ENCODE results near the gene ORC3. TPM values are rescaled to one million over a fixed set of nuclear protein-coding genes. Genes with fewer than 3 reads are reported as not detected.
"Not testable (repeated sequence)": the region's sequence is repeated elsewhere in the genome, so short reads cannot be mapped to it uniquely, and the experiment has no call there.

The ORC3 gene
- total RNA-seq, 1 experiment from 2014 or later = 32.7 TPM

GRCh38 chr6:87600576-87600975 lies 10.6 kb downstream of the ORC3 start:
- CTCF ChIA-PET = no interaction called here
- intact Hi-C loops (cut with micrococcal nuclease; ENCODE audit: unreplicated experiment) = no loop called here
- BruUV-seq (replicated peaks) = no TSS peak
- no peak for TF ChIP-seq CTCF (IDR thresholded peaks at IDR 0.05; ENCODE audit: unreplicated experiment)
- no peaks in the 10 kb centered on the region for H3K27me3 Mint-ChIP-seq (ENCODE audit: unreplicated experiment)
- no peak overlapping the region for H3K27ac Mint-ChIP-seq (ENCODE audit: unreplicated experiment)
- no peak for DNase-seq
- H3K9me3 Mint-ChIP-seq (ENCODE audit: low read depth, unreplicated experiment) = no peaks in the 10 kb centered on the region
- H3K4me1 Mint-ChIP-seq (ENCODE audit: low read depth, unreplicated experiment) = no peaks in the 10 kb centered on the region
- no peaks in the 10 kb centered on the region for H3K36me3 Mint-ChIP-seq (ENCODE audit: insufficient read depth, unreplicated experiment)
- H3K4me3 Mint-ChIP-seq (ENCODE audit: low read depth, unreplicated experiment) = no peak overlapping the region

- H3K27ac Mint-ChIP-seq (ENCODE audit: unreplicated experiment) = no peak overlapping the region
- no peak overlapping the region for H3K4me3 Mint-ChIP-seq (ENCODE audit: low read depth, unreplicated experiment)
- H3K36me3 Mint-ChIP-seq (ENCODE audit: insufficient read depth, unreplicated experiment) = no peaks in the 10 kb centered on the region
- DNase-seq = no peak
- no peaks in the 10 kb centered on the region for H3K27me3 Mint-ChIP-seq (ENCODE audit: unreplicated experiment)
- H3K4me1 Mint-ChIP-seq (ENCODE audit: low read depth, unreplicated experiment) = no peaks in the 10 kb centered on the region
- CTCF ChIA-PET = interaction anchor here (0.7 kb wide), 1 partner anchor 15 kb away, joined by 3 read pairs; no protein-coding TSS in a partner anchor
- H3K9me3 Mint-ChIP-seq (ENCODE audit: low read depth, unreplicated experiment) = no peaks in the 10 kb centered on the region
- no peak for TF ChIP-seq CTCF (IDR thresholded peaks at IDR 0.05; ENCODE audit: unreplicated experiment)
- intact Hi-C loops (cut with micrococcal nuclease; ENCODE audit: unreplicated experiment) = no loop called here
- no TSS peak for BruUV-seq (replicated peaks)
Measured at GRCh38 chr6:87606199-87606598, 16.3 kb downstream of the ORC3 start.

DNA sequence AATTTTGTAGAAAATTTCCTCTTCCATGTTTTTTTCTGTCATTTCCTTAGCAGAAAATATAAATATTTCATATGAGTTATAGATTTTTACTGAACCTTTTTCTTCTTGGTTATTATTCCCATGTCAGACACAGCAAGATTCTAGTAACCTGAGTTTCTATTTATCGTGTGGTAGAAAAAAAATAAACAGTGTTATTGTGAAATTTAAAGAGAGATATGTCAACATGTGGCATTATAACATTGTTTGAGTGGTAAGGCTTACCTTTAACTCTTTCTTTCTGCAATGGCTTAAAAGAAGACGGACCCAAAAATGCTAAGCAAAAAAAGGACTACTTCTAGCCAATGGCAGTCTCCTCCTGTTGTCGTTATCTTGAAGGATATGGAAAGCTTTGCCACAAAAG lies 18.9 kb downstream of the ORC3 start:
- CTCF ChIA-PET = no interaction called here
- Mint-ChIP-seq H3K4me3 (ENCODE audit: low read depth, unreplicated experiment) (no peak overlapping the region), H3K4me1 (ENCODE audit: low read depth, unreplicated experiment) (no peaks in the 10 kb centered on the region), H3K9me3 (ENCODE audit: low read depth, unreplicated experiment) (no peaks in the 10 kb centered on the region), H3K36me3 (ENCODE audit: insufficient read depth, unreplicated experiment) (no peaks in the 10 kb centered on the region), H3K27me3 (ENCODE audit: unreplicated experiment) (no peaks in the 10 kb centered on the region), H3K27ac (ENCODE audit: unreplicated experiment) (no peak overlapping the region)
- no peak for TF ChIP-seq CTCF (IDR thresholded peaks at IDR 0.05; ENCODE audit: unreplicated experiment)
- BruUV-seq (replicated peaks) = no TSS peak
- intact Hi-C loops (cut with micrococcal nuclease; ENCODE audit: unreplicated experiment) = no loop called here
- no peak for DNase-seq

DNA sequence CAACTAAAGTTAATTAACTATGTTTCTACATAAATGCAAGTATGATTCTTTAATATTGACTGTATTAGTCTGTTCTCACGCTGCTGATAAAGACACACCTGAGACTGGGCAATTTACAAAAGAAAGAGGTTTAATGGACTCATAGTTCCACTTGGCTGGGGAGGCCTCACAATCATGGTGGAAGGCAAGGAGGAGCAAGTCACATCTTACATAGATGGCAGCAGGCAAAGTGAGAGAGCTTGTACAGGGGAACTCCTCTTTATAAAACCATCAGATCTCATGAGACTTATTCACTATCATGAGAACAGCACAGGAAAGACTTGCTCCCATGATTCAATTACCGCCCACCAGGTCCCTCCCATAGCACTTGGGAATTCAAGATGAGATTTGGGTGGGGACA lies 23.1 kb downstream of the ORC3 start:
- H3K4me3 Mint-ChIP-seq (ENCODE audit: low read depth, unreplicated experiment); H3K36me3 Mint-ChIP-seq (ENCODE audit: insufficient read depth, unreplicated experiment); DNase-seq; CTCF ChIA-PET; H3K27ac Mint-ChIP-seq (ENCODE audit: unreplicated experiment); H3K27me3 Mint-ChIP-seq (ENCODE audit: unreplicated experiment); H3K9me3 Mint-ChIP-seq (ENCODE audit: low read depth, unreplicated experiment); H3K4me1 Mint-ChIP-seq (ENCODE audit: low read depth, unreplicated experiment); intact Hi-C loops (cut with micrococcal nuclease; ENCODE audit: unreplicated experiment); BruUV-seq (replicated peaks): not testable (repeated sequence)

GRCh38 chr6:87617405-87617804 lies 27.5 kb downstream of the ORC3 start:
- intact Hi-C loops (cut with micrococcal nuclease; ENCODE audit: unreplicated experiment) = no loop called here

More at GRCh38 chr6:87617405-87617804, 27.5 kb downstream of the ORC3 start:
- BruUV-seq (replicated peaks) = no TSS peak
- CTCF ChIA-PET = no interaction called here
- Mint-ChIP-seq H3K36me3 (ENCODE audit: insufficient read depth, unreplicated experiment) (peaks cover 6% of the 10 kb centered on the region), H3K9me3 (ENCODE audit: low read depth, unreplicated experiment) (no peaks in the 10 kb centered on the region), H3K27me3 (ENCODE audit: unreplicated experiment) (no peaks in the 10 kb centered on the region), H3K4me1 (ENCODE audit: low read depth, unreplicated experiment) (no peaks in the 10 kb centered on the region), H3K27ac (ENCODE audit: unreplicated experiment) (no peak overlapping the region), H3K4me3 (ENCODE audit: low read depth, unreplicated experiment) (no peak overlapping the region)
- DNase-seq = no peak
- TF ChIP-seq CTCF (IDR thresholded peaks at IDR 0.05; ENCODE audit: unreplicated experiment) = no peak
